K562 (cell line): ENCODE results near the gene TBX19. TPM values are rescaled to one million over a fixed set of nuclear protein-coding genes. Genes with fewer than 3 reads are reported as not detected.

Experiments used
- EGR1 ChIP-seq: fragments of 450-650 bp; conservative IDR thresholded peaks from 2 replicates; pipeline ENCODE4 v1.6.1; 2017; ENCODE audit warnings: mild to moderate bottlenecking
- EP300 ChIP-seq: IDR thresholded peaks from 2 replicates; pipeline ENCODE4 v1.6.1; 2012; ENCODE audit warnings: low read length, improper control_type of control experiment
- FOXP4 ChIP-seq: sonication (generic); formaldehyde crosslinking; IDR thresholded peaks from 2 replicates; pipeline ENCODE4 v1.8.0; 2022; ENCODE audit warnings: mild to moderate bottlenecking, missing genetic modification reagents, borderline replicate concordance
- NCOA6 ChIP-seq: fragments of 450-650 bp; IDR thresholded peaks from 2 replicates; pipeline ENCODE4 v1.6.1; 2017; ENCODE audit warnings: mild to moderate bottlenecking
- SMC3 ChIP-seq: conservative IDR thresholded peaks from 2 replicates; pipeline ENCODE4 v1.6.1; 2011; ENCODE audit warnings: low read depth, low read length, improper control_type of control experiment; ENCODE audit not compliant: insufficient read depth
- SREBF2 ChIP-seq: sonication (generic); formaldehyde crosslinking; IDR thresholded peaks from 2 replicates; pipeline ENCODE4 v1.4.0; 2020; ENCODE audit warnings: mild to moderate bottlenecking, missing genetic modification reagents
- TCF7 ChIP-seq: sonication (generic); IDR thresholded peaks from 2 replicates; pipeline ENCODE4 v1.6.1; 2016; ENCODE audit warnings: antibody characterized with exemption, borderline replicate concordance
- THRAP3 ChIP-seq: fragments of 450-650 bp; IDR thresholded peaks from 2 replicates; pipeline ENCODE4 v1.6.1; 2016; ENCODE audit warnings: mild to moderate bottlenecking, inconsistent platforms, borderline replicate concordance
- TSC22D4 ChIP-seq: fragments of 450-650 bp; IDR thresholded peaks from 2 replicates; pipeline ENCODE4 v1.6.1; 2016; ENCODE audit warnings: missing genetic modification characterization, missing biosample characterization, control low read depth
- USF2 ChIP-seq: sonication (generic); formaldehyde crosslinking; IDR thresholded peaks from 2 replicates; pipeline ENCODE4 v1.5.0; 2020; ENCODE audit warnings: missing genetic modification reagents
- ZFX ChIP-seq: sonication (generic); formaldehyde crosslinking; IDR thresholded peaks from 2 replicates; pipeline ENCODE4 v1.8.0; 2022; ENCODE audit warnings: mild to moderate bottlenecking, missing genetic modification reagents, moderate library complexity
- ZHX1 ChIP-seq: fragments of 150-350 bp; conservative IDR thresholded peaks from 2 replicates; pipeline ENCODE4 v1.6.1; 2014; ENCODE audit warnings: low read length
- ZNF431 ChIP-seq: sonication (generic); formaldehyde crosslinking; IDR thresholded peaks from 2 replicates; pipeline ENCODE4 v1.8.0; 2022; ENCODE audit warnings: mild to moderate bottlenecking, missing genetic modification reagents
- ZNF785 ChIP-seq: fragments of 250-450 bp; sonication (Bioruptor Pico); IDR thresholded peaks from 2 replicates; pipeline ENCODE4 v1.4.0; 2020; ENCODE audit warnings: mild to moderate bottlenecking
- polyA plus RNA-seq, 8 experiments: library from polyadenylated mRNA; depleted of rRNA in 4 of 8; stranded (reverse) in 5 of 8; unstranded in 3 of 8; fragments of >200 nt; fragmentation: Nextera tagmentation in 2 of 8; fragmentation: Illumina TruSeq in 1 of 8; extraction: Ambion mirVana in 2 of 8; extraction: Trizol in 1 of 8; gene quantifications; 2 replicates each; pipeline versions ENCODE4 v1.2.1 to v1.2.3, GENCODE V29; 2011 to 2014; ENCODE audit warnings: inconsistent platforms in 1 of 8, missing spikeins in 1 of 8
- total RNA-seq, 7 experiments: library from RNA; depleted of rRNA in 6 of 7; stranded (reverse); fragments of >200 nt in 6 of 7; fragmentation: Illumina TruSeq in 2 of 7; extraction: Trizol in 2 of 7; gene quantifications; 2 replicates each; pipeline versions ENCODE4 v1.2.1 to v1.2.3, GENCODE V29; 2011 to 2021; ENCODE audit warnings: low replicate concordance in 1 of 7
- TF ChIP-seq, protein P1 (sequence below): fragments of 250-450 bp; sonication (Bioruptor Pico); IDR thresholded peaks from 2 replicates; pipeline ENCODE4 v1.5.1; 2021; ENCODE audit warnings: mild to moderate bottlenecking
- TF ChIP-seq, protein P2 (sequence below): fragments of 250-450 bp; sonication (Bioruptor Pico); IDR thresholded peaks from 2 replicates; pipeline ENCODE4 v1.5.0; 2021; ENCODE audit warnings: mild to moderate bottlenecking, borderline replicate concordance
- TF ChIP-seq, protein P3 (sequence below): fragments of 450-650 bp; formaldehyde crosslinking; IDR thresholded peaks from 2 replicates; pipeline ENCODE4 v1.4.0; 2020; ENCODE audit warnings: mild to moderate bottlenecking, moderate library complexity

Gene TBX19
- total and polyA plus RNA-seq, 9 of the 15 experiments (the other 6 are each of a cell fraction or from before 2014, with no cell fraction given) = 0.32 to 3.1 (median 0.95) TPM

GRCh38 chr1:168281603-168282325 lies 1.1 kb downstream of the TBX19 start (continued):
- no peak for TF ChIP-seq ZFX (CRISPR knock-in tag)
- TF ChIP-seq FOXP4 = no peak
- peak; percentile 91 for TF ChIP-seq EP300
- no peak for TF ChIP-seq TSC22D4
- TF ChIP-seq TCF7 = no peak
- no peak for TF ChIP-seq EGR1
- no peak for TF ChIP-seq THRAP3
- TF ChIP-seq, protein P1, sequence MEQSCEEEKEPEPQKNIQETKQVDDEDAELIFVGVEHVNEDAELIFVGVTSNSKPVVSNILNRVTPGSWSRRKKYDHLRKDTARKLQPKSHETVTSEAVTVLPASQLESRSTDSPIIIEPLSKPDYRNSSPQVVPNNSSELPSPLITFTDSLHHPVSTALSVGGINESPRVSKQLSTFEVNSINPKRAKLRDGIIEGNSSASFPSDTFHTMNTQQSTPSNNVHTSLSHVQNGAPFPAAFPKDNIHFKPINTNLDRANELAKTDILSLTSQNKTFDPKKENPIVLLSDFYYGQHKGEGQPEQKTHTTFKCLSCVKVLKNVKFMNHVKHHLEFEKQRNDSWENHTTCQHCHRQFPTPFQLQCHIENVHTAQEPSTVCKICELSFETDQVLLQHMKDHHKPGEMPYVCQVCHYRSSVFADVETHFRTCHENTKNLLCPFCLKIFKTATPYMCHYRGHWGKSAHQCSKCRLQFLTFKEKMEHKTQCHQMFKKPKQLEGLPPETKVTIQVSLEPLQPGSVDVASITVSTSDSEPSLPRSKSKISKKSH = no peak
- TF ChIP-seq NCOA6 = no peak
- no peak for TF ChIP-seq ZNF431 (CRISPR knock-in tag)
- TF ChIP-seq, protein P2, sequence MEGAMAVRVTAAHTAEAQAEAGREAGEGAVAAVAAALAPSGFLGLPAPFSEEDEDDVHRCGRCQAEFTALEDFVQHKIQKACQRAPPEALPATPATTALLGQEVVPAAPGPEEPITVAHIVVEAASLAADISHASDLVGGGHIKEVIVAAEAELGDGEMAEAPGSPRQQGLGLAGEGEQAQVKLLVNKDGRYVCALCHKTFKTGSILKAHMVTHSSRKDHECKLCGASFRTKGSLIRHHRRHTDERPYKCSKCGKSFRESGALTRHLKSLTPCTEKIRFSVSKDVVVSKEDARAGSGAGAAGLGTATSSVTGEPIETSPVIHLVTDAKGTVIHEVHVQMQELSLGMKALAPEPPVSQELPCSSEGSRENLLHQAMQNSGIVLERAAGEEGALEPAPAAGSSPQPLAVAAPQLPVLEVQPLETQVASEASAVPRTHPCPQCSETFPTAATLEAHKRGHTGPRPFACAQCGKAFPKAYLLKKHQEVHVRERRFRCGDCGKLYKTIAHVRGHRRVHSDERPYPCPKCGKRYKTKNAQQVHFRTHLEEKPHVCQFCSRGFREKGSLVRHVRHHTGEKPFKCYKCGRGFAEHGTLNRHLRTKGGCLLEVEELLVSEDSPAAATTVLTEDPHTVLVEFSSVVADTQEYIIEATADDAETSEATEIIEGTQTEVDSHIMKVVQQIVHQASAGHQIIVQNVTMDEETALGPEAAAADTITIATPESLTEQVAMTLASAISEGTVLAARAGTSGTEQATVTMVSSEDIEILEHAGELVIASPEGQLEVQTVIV (CRISPR knock-in tag) = no peak
- TF ChIP-seq ZHX1 = no peak
- TF ChIP-seq SREBF2 (CRISPR knock-in tag) = no peak
- TF ChIP-seq, protein P3, sequence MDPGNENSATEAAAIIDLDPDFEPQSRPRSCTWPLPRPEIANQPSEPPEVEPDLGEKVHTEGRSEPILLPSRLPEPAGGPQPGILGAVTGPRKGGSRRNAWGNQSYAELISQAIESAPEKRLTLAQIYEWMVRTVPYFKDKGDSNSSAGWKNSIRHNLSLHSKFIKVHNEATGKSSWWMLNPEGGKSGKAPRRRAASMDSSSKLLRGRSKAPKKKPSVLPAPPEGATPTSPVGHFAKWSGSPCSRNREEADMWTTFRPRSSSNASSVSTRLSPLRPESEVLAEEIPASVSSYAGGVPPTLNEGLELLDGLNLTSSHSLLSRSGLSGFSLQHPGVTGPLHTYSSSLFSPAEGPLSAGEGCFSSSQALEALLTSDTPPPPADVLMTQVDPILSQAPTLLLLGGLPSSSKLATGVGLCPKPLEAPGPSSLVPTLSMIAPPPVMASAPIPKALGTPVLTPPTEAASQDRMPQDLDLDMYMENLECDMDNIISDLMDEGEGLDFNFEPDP (CRISPR knock-in tag) = no peak
- TF ChIP-seq SMC3 = no peak
- no peak for TF ChIP-seq USF2 (CRISPR knock-in tag)
- no peak for TF ChIP-seq ZNF785 (CRISPR knock-in tag)
